ENCODE data around the gene KCTD17. TPM values are rescaled to one million over a fixed set of nuclear protein-coding genes. Genes with fewer than 3 reads are reported as not detected.

The KCTD17 gene
- total RNA-seq, 1 experiment from 2014 or later: 39.1 TPM

DNA sequence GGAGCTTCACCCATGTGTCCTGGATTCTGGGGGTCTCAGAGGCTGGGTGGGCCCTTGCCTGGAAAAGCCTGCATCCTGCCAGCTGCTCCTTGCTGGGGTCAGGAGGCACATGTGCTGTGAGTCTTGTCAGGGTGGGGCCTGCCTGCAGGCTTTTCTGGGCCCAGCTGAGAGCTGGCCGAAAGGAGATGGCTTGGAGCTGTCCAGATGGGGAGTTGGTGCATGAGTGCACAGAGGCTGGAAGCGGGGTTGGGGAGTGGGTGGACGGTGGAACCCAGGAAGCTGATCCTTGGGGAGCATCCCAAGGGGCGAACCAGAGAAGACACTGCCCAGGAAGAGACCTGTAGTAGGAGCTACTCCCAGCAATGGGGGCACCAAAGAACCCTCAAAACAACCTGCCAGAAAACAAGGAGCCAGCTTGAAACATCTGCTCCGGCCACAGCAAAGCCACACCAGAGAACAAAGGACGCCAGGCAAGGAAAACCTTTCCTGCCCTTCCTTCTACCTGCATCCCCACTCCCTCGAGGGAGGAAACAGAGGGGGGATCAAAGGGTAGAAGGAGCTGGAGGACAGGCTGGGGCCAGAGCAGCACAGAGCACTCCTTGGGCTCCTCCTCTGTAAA lies 8.2 kb upstream of the KCTD17 start:
- CTCF ChIA-PET: no interaction called here
- H3K27me3 ChIP-seq (replicated peaks; ENCODE audit: insufficient read depth, low read depth, low read length, poor library complexity): no peaks in the 10 kb centered on the region
- no peak overlapping the region for H3K4me3 ChIP-seq (ENCODE audit: low read depth, low read length, poor library complexity, severe bottlenecking)
- no peaks in the 10 kb centered on the region for H3K36me3 ChIP-seq (ENCODE audit: insufficient read depth, low read length, poor library complexity, severe bottlenecking)
- POLR2A ChIA-PET (ENCODE audit: low non-redundant PET): no interaction called here
- DNase-seq (ENCODE audit: low spot score): no peak
- BruUV-seq (replicated peaks): no TSS peak
- no peak for TF ChIP-seq EZH2 (IDR thresholded peaks at IDR 0.05; ENCODE audit: borderline replicate concordance, low read depth, low read length, poor library complexity, severe bottlenecking)
- TF ChIP-seq, protein P1, sequence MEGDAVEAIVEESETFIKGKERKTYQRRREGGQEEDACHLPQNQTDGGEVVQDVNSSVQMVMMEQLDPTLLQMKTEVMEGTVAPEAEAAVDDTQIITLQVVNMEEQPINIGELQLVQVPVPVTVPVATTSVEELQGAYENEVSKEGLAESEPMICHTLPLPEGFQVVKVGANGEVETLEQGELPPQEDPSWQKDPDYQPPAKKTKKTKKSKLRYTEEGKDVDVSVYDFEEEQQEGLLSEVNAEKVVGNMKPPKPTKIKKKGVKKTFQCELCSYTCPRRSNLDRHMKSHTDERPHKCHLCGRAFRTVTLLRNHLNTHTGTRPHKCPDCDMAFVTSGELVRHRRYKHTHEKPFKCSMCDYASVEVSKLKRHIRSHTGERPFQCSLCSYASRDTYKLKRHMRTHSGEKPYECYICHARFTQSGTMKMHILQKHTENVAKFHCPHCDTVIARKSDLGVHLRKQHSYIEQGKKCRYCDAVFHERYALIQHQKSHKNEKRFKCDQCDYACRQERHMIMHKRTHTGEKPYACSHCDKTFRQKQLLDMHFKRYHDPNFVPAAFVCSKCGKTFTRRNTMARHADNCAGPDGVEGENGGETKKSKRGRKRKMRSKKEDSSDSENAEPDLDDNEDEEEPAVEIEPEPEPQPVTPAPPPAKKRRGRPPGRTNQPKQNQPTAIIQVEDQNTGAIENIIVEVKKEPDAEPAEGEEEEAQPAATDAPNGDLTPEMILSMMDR (conservative IDR thresholded peaks at IDR 0.05; ENCODE audit: low read depth, low read length): no peak
- peaks cover 34% of the 10 kb centered on the region for H3K4me1 ChIP-seq (ENCODE audit: insufficient read depth, low read length, poor library complexity, severe bottlenecking)
- intact Hi-C loops (cut with micrococcal nuclease; ENCODE audit: unreplicated experiment): no loop called here
- H3K9me3 ChIP-seq (ENCODE audit: low read depth, low read length, poor library complexity, severe bottlenecking): no peaks in the 10 kb centered on the region
- no peak overlapping the region for H3K27ac ChIP-seq (ENCODE audit: low read depth, low read length, poor library complexity, severe bottlenecking)

GRCh38 chr22:37043828-37044538 lies 7.6 kb upstream of the KCTD17 start:
- no peaks in the 10 kb centered on the region for H3K36me3 ChIP-seq (ENCODE audit: insufficient read depth, low read length, poor library complexity, severe bottlenecking)
- ChIA-PET CTCF (no interaction called here), POLR2A (ENCODE audit: low non-redundant PET) (no interaction called here)
- H3K4me3 ChIP-seq (ENCODE audit: low read depth, low read length, poor library complexity, severe bottlenecking): no peak overlapping the region
- H3K27me3 ChIP-seq (replicated peaks; ENCODE audit: insufficient read depth, low read depth, low read length, poor library complexity): no peaks in the 10 kb centered on the region
- intact Hi-C loops (cut with micrococcal nuclease; ENCODE audit: unreplicated experiment): no loop called here
- no peak for TF ChIP-seq EZH2 (IDR thresholded peaks at IDR 0.05; ENCODE audit: borderline replicate concordance, low read depth, low read length, poor library complexity, severe bottlenecking)
- TF ChIP-seq, protein P1 (conservative IDR thresholded peaks at IDR 0.05; ENCODE audit: low read depth, low read length): peak; percentile 36; the same call in 1 of the 2 replicates
- H3K27ac ChIP-seq (ENCODE audit: low read depth, low read length, poor library complexity, severe bottlenecking): no peak overlapping the region
- DNase-seq (ENCODE audit: low spot score): peak; percentile 38
- BruUV-seq (replicated peaks): no TSS peak
- H3K9me3 ChIP-seq (ENCODE audit: low read depth, low read length, poor library complexity, severe bottlenecking): no peaks in the 10 kb centered on the region
- peaks cover 34% of the 10 kb centered on the region for H3K4me1 ChIP-seq (ENCODE audit: insufficient read depth, low read length, poor library complexity, severe bottlenecking)

DNA sequence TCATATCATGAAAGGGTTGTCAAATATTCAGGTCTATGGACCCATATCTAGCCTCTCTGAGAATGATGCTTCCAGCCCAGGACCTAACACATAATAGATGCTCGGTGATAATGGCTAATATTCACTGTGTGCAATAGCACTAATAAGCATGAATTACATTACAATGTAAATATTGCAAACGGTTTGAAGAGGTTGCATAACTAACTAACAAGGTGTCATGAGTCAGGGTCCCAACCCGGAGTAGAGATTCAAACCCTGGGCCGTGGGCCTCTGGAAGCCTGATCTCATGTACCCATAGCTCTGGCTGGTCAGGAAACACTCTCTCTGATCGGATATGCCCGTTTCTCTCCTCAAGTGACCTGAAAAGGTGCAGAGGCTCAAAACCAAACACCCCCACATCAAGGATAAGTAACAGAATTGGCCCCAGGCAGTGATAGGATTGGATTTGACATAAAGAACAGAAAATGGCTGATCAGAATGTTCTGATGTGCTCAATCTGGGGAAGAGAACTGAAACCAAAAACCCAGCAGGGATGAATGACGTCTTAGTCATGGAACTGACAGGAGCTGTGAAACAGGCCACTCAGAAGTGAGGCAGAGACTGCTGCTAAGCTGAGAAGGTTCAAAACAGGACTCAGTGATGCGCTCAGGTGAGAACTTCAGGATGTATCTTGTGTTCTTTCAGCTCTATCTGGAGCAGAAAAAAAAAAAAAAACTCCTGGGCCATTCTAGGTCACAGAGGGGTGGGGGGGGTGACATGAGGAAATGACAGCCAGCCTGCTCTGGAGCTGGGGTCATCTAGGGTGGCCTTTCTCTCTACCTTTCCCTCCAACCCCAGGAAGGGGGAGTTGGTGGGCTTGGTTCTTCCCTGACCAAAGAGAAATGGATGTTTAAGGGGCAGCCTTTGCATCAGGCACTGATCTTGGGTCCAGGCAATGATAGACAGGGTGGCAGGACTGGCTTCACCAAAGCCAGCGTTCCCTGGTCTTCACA lies 6.6 kb upstream of the KCTD17 start:
- intact Hi-C loops (cut with micrococcal nuclease; ENCODE audit: unreplicated experiment): no loop called here
- no TSS peak for BruUV-seq (replicated peaks)
- CTCF ChIA-PET: no interaction called here

More for the DNA sequence above, 6.6 kb upstream of the KCTD17 start:
- TF ChIP-seq, protein P1 (conservative IDR thresholded peaks at IDR 0.05; ENCODE audit: low read depth, low read length): no peak
- no peak for TF ChIP-seq EZH2 (IDR thresholded peaks at IDR 0.05; ENCODE audit: borderline replicate concordance, low read depth, low read length, poor library complexity, severe bottlenecking)
- H3K9me3 ChIP-seq (ENCODE audit: low read depth, low read length, poor library complexity, severe bottlenecking): no peaks in the 10 kb centered on the region
- DNase-seq (ENCODE audit: low spot score): no peak
- H3K4me3 ChIP-seq (ENCODE audit: low read depth, low read length, poor library complexity, severe bottlenecking): no peak overlapping the region
- H3K4me1 ChIP-seq (ENCODE audit: insufficient read depth, low read length, poor library complexity, severe bottlenecking): peaks cover 33% of the 10 kb centered on the region
- POLR2A ChIA-PET (ENCODE audit: low non-redundant PET): no interaction called here
- H3K36me3 ChIP-seq (ENCODE audit: insufficient read depth, low read length, poor library complexity, severe bottlenecking): no peaks in the 10 kb centered on the region
- no peaks in the 10 kb centered on the region for H3K27me3 ChIP-seq (replicated peaks; ENCODE audit: insufficient read depth, low read depth, low read length, poor library complexity)
- no peak overlapping the region for H3K27ac ChIP-seq (ENCODE audit: low read depth, low read length, poor library complexity, severe bottlenecking)

Measured in A673 (cell line).